IPS-NIHi7 (cell line): ENCODE measurements around the gene MEX3A.
"Not testable (repeated sequence)": the region's sequence is repeated elsewhere in the genome, so short reads cannot be mapped to it uniquely, and the experiment has no call there.

Source experiments
- DNase-seq: peaks from one replicate; pipeline ENCODE4 v3.0.0; 2012; ENCODE audit warnings: mixed read lengths; ENCODE audit errors: extremely low spot score

MEX3A gene

GRCh38 chr1:156054500-156055280, 27.6 kb downstream of the MEX3A start, which contains the start of gene LAMTOR2:
LAMTOR2 (plus strand) TSS chr1:156054782; CDS start chr1:156054890, 108 bp downstream.
- peak; percentile 91 for DNase-seq

GRCh38 chr1:156053768-156054499, 28.3 kb downstream of the MEX3A start, which contains the start of gene UBQLN4:
UBQLN4 (minus strand) TSS chr1:156053798; CDS start chr1:156053701, 97 bp downstream.
- peak; percentile 94 for DNase-seq

- DNase-seq, result peak; percentile 88
Measured at GRCh38 chr1:156052862-156053767, 29.1 kb downstream of the MEX3A start.

- DNase-seq, result no peak
Measured at GRCh38 chr1:156051011-156051725, 31.1 kb downstream of the MEX3A start.

GRCh38 chr1:156050376-156050775, 31.9 kb downstream of the MEX3A start:
- DNase-seq, result no peak

GRCh38 chr1:156048663-156049258, 33.5 kb downstream of the MEX3A start:
- no peak for DNase-seq

GRCh38 chr1:156045076-156045475, 37.2 kb downstream of the MEX3A start:
- no peak for DNase-seq

GRCh38 chr1:156042828-156043227, 39.4 kb downstream of the MEX3A start:
- DNase-seq, result no peak

GRCh38 chr1:156034991-156035390, 47.3 kb downstream of the MEX3A start:
- DNase-seq, result not testable (repeated sequence)

GRCh38 chr1:156033011-156033410, 49.3 kb downstream of the MEX3A start:
- DNase-seq, result no peak

GRCh38 chr1:156026588-156026987, 55.7 kb downstream of the MEX3A start:
- DNase-seq, result no peak

- peak; percentile 92 for DNase-seq
Measured at GRCh38 chr1:156025876-156026275, 56.4 kb downstream of the MEX3A start.

- no peak for DNase-seq
Measured at GRCh38 chr1:156024801-156025200, 57.5 kb downstream of the MEX3A start.
